HEK293 (cell line): ENCODE measurements around the gene CALCOCO2.

Experiments
- GLI2 ChIP-seq: fragments of 450-650 bp; formaldehyde crosslinking; IDR thresholded peaks from 2 replicates; pipeline ENCODE4; 2017; ENCODE audit warnings: missing biosample characterization, missing genetic modification characterization, low read depth, borderline replicate concordance
- GLIS2 ChIP-seq: fragments of 450-650 bp; formaldehyde crosslinking; IDR thresholded peaks from 2 replicates; pipeline ENCODE4 v1.5.1; 2016; ENCODE audit warnings: missing biosample characterization, missing genetic modification characterization
- KLF9 ChIP-seq: fragments of 450-650 bp; formaldehyde crosslinking; IDR thresholded peaks from 2 replicates; pipeline ENCODE4 v1.5.1; 2016; ENCODE audit warnings: missing biosample characterization, missing genetic modification characterization, low read depth
- MYNN ChIP-seq: fragments of 450-650 bp; formaldehyde crosslinking; IDR thresholded peaks from 2 replicates; pipeline ENCODE4 v1.5.1; 2016; ENCODE audit warnings: missing biosample characterization, missing genetic modification characterization, borderline replicate concordance
- SETDB1 ChIP-seq: IDR thresholded peaks from one replicate; pipeline ENCODE4 v1.6.1; 2017; ENCODE audit warnings: mild to moderate bottlenecking, low read length, moderate library complexity, mixed read lengths; ENCODE audit not compliant: insufficient read length
- SP2 ChIP-seq: fragments of 450-650 bp; formaldehyde crosslinking; IDR thresholded peaks from 2 replicates; pipeline ENCODE4 v1.5.1; 2016; ENCODE audit warnings: missing biosample characterization, missing genetic modification characterization
- SP3 ChIP-seq: fragments of 450-650 bp; formaldehyde crosslinking; IDR thresholded peaks from 2 replicates; pipeline ENCODE4 v1.5.1; 2016; ENCODE audit warnings: missing biosample characterization, missing genetic modification characterization
- ZNF114 ChIP-seq: fragments of 450-650 bp; formaldehyde crosslinking; IDR thresholded peaks from 2 replicates; pipeline ENCODE4 v1.5.0; 2017; ENCODE audit warnings: missing biosample characterization, missing genetic modification characterization
- ZNF16 ChIP-seq: fragments of 450-650 bp; formaldehyde crosslinking; IDR thresholded peaks from 2 replicates; pipeline ENCODE4 v1.5.1; 2016; ENCODE audit warnings: low read depth, missing biosample characterization, missing genetic modification characterization
- ZNF335 ChIP-seq: fragments of 450-650 bp; formaldehyde crosslinking; conservative IDR thresholded peaks from 2 replicates; pipeline ENCODE4 v1.5.1; 2016; ENCODE audit warnings: missing biosample characterization, missing genetic modification characterization
- ZNF341 ChIP-seq: fragments of 450-650 bp; formaldehyde crosslinking; IDR thresholded peaks from 2 replicates; pipeline ENCODE4; 2016; ENCODE audit warnings: low read depth, missing biosample characterization, missing genetic modification characterization
- ZNF423 ChIP-seq: fragments of 450-650 bp; formaldehyde crosslinking; IDR thresholded peaks from 2 replicates; pipeline ENCODE4 v1.5.1; 2016; ENCODE audit warnings: missing biosample characterization, missing genetic modification characterization
- ZNF529 ChIP-seq: fragments of 450-650 bp; formaldehyde crosslinking; IDR thresholded peaks from 2 replicates; pipeline ENCODE4 v1.5.1; 2017; ENCODE audit warnings: missing genetic modification characterization, missing biosample characterization; ENCODE audit not compliant: insufficient replicate concordance
- ZNF610 ChIP-seq: fragments of 450-650 bp; formaldehyde crosslinking; IDR thresholded peaks from 2 replicates; pipeline ENCODE4 v1.5.1; 2016; ENCODE audit warnings: missing biosample characterization, missing genetic modification characterization, borderline replicate concordance
- ZNF658 ChIP-seq: fragments of 450-650 bp; formaldehyde crosslinking; IDR thresholded peaks from 2 replicates; pipeline ENCODE4; 2016; ENCODE audit warnings: missing biosample characterization, missing genetic modification characterization
- ZNF664 ChIP-seq: fragments of 450-650 bp; formaldehyde crosslinking; IDR thresholded peaks from 2 replicates; pipeline ENCODE4 v1.5.1; 2016; ENCODE audit warnings: missing biosample characterization, missing genetic modification characterization
- ZNF777 ChIP-seq: fragments of 450-650 bp; formaldehyde crosslinking; IDR thresholded peaks from 2 replicates; pipeline ENCODE4 v1.5.1; 2017; ENCODE audit warnings: missing biosample characterization, missing genetic modification characterization, borderline replicate concordance
- ZNF791 ChIP-seq: fragments of 450-650 bp; formaldehyde crosslinking; IDR thresholded peaks from 2 replicates; pipeline ENCODE4 v1.5.1; 2016; ENCODE audit warnings: missing biosample characterization, missing genetic modification characterization
- ZNF837 ChIP-seq: fragments of 450-650 bp; formaldehyde crosslinking; IDR thresholded peaks from 2 replicates; pipeline ENCODE4 v1.5.1; 2016; ENCODE audit warnings: missing biosample characterization, missing genetic modification characterization
- ZSCAN16 ChIP-seq: fragments of 450-650 bp; formaldehyde crosslinking; IDR thresholded peaks from 2 replicates; pipeline ENCODE4 v1.5.1; 2016; ENCODE audit warnings: missing biosample characterization, missing genetic modification characterization
- TF ChIP-seq, protein P1 (sequence below): fragments of 450-650 bp; formaldehyde crosslinking; IDR thresholded peaks from 2 replicates; pipeline ENCODE4 v1.5.1; 2016; ENCODE audit warnings: missing biosample characterization, missing genetic modification characterization
- TF ChIP-seq, protein P2 (sequence below): fragments of 450-650 bp; formaldehyde crosslinking; IDR thresholded peaks from 2 replicates; pipeline ENCODE4 v1.5.1; 2016; ENCODE audit warnings: missing biosample characterization, missing genetic modification characterization, low read depth
- TF ChIP-seq, protein P3 (sequence below): fragments of 450-650 bp; formaldehyde crosslinking; IDR thresholded peaks from 2 replicates; pipeline ENCODE4 v1.5.1; 2017; ENCODE audit warnings: missing biosample characterization, missing genetic modification characterization
- TF ChIP-seq, protein P4 (sequence below): fragments of 450-650 bp; formaldehyde crosslinking; IDR thresholded peaks from 2 replicates; pipeline ENCODE4 v1.5.1; 2017; ENCODE audit warnings: missing biosample characterization, mild to moderate bottlenecking, missing genetic modification characterization, moderate library complexity
- TF ChIP-seq, protein P5 (sequence below): fragments of 450-650 bp; formaldehyde crosslinking; IDR thresholded peaks from 2 replicates; pipeline ENCODE4 v1.5.1; 2016; ENCODE audit warnings: missing biosample characterization, missing genetic modification characterization, borderline replicate concordance
- TF ChIP-seq, protein P6 (sequence below): fragments of 450-650 bp; formaldehyde crosslinking; IDR thresholded peaks from 2 replicates; pipeline ENCODE4 v1.5.1; 2017; ENCODE audit warnings: missing biosample characterization, missing genetic modification characterization

CALCOCO2 gene

DNA sequence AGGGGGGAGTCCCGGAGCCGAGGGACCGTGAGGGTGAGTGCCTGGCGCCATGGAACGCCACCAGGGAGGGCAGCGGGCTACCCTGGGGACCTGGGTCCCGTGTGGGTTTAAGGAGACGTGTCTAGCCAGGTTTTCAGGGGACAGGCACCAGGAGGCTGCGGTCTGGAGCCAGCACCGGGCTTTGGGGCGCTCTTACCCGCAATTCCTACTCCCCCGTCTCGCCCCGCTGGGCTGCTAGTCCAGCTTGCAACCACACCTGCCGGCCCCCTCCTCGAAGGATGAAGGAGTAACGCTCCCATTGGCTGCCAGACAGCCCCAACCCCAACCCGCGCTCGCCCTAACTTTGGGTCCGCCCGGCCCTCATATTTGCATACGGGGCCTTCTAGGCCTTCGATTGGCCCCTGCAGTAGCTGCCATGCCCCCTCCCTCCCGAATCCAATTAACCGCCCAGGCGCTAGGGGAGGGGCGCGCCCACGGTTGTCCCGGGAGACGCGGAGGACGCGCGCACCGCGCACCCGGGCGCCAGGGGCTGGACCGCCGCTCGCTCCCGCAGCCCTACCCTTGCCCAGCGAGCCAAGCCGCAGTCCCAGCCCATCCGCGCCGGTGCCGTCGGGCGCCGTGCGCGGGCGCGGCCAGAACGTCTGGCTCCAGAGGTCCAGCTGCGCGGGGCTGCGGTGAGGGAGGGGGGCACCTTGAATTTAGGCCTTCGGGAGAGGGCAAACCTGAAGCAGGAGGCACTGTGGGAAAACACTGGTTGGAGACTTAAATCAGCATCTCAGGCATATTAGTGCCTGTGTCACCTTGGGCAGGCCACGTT, 13.9 kb upstream of the CALCOCO2 start, which contains the start of gene TTLL6 (continued):
- TF ChIP-seq KLF9 (tag by site-specific recombination): no peak
- TF ChIP-seq ZSCAN16 (tag by site-specific recombination): no peak
- TF ChIP-seq GLI2 (tag by site-specific recombination): no peak
- TF ChIP-seq ZNF791: no peak
- peak; percentile 82 for TF ChIP-seq SP3 (tag by site-specific recombination)
- peak; percentile 92 for TF ChIP-seq SP2 (tag by site-specific recombination)
- TF ChIP-seq ZNF777: peak; percentile 87; the same call in 1 of the 2 replicates
- TF ChIP-seq SETDB1: no peak
- no peak for TF ChIP-seq ZNF837 (tag by site-specific recombination)
- TF ChIP-seq, protein P1, sequence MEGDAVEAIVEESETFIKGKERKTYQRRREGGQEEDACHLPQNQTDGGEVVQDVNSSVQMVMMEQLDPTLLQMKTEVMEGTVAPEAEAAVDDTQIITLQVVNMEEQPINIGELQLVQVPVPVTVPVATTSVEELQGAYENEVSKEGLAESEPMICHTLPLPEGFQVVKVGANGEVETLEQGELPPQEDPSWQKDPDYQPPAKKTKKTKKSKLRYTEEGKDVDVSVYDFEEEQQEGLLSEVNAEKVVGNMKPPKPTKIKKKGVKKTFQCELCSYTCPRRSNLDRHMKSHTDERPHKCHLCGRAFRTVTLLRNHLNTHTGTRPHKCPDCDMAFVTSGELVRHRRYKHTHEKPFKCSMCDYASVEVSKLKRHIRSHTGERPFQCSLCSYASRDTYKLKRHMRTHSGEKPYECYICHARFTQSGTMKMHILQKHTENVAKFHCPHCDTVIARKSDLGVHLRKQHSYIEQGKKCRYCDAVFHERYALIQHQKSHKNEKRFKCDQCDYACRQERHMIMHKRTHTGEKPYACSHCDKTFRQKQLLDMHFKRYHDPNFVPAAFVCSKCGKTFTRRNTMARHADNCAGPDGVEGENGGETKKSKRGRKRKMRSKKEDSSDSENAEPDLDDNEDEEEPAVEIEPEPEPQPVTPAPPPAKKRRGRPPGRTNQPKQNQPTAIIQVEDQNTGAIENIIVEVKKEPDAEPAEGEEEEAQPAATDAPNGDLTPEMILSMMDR (tag by site-specific recombination): peak; percentile 44; the same call in 1 of the 2 replicates
- TF ChIP-seq ZNF664 (tag by site-specific recombination): no peak
- peak; percentile 99 for TF ChIP-seq ZNF341 (tag by site-specific recombination)
- TF ChIP-seq, protein P2, sequence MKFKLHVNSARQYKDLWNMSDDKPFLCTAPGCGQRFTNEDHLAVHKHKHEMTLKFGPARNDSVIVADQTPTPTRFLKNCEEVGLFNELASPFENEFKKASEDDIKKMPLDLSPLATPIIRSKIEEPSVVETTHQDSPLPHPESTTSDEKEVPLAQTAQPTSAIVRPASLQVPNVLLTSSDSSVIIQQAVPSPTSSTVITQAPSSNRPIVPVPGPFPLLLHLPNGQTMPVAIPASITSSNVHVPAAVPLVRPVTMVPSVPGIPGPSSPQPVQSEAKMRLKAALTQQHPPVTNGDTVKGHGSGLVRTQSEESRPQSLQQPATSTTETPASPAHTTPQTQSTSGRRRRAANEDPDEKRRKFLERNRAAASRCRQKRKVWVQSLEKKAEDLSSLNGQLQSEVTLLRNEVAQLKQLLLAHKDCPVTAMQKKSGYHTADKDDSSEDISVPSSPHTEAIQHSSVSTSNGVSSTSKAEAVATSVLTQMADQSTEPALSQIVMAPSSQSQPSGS (tag by site-specific recombination): no peak
- TF ChIP-seq ZNF16: no peak
- peak; percentile 93 for TF ChIP-seq GLIS2 (tag by site-specific recombination)
- TF ChIP-seq, protein P3, sequence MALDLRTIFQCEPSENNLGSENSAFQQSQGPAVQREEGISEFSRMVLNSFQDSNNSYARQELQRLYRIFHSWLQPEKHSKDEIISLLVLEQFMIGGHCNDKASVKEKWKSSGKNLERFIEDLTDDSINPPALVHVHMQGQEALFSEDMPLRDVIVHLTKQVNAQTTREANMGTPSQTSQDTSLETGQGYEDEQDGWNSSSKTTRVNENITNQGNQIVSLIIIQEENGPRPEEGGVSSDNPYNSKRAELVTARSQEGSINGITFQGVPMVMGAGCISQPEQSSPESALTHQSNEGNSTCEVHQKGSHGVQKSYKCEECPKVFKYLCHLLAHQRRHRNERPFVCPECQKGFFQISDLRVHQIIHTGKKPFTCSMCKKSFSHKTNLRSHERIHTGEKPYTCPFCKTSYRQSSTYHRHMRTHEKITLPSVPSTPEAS (tag by site-specific recombination): no peak
- TF ChIP-seq, protein P4, sequence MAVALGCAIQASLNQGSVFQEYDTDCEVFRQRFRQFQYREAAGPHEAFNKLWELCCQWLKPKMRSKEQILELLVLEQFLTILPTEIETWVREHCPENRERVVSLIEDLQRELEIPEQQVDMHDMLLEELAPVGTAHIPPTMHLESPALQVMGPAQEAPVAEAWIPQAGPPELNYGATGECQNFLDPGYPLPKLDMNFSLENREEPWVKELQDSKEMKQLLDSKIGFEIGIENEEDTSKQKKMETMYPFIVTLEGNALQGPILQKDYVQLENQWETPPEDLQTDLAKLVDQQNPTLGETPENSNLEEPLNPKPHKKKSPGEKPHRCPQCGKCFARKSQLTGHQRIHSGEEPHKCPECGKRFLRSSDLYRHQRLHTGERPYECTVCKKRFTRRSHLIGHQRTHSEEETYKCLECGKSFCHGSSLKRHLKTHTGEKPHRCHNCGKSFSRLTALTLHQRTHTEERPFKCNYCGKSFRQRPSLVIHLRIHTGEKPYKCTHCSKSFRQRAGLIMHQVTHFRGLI (tag by site-specific recombination): peak; percentile 93
- TF ChIP-seq ZNF529 (tag by site-specific recombination): no peak
- TF ChIP-seq, protein P5, sequence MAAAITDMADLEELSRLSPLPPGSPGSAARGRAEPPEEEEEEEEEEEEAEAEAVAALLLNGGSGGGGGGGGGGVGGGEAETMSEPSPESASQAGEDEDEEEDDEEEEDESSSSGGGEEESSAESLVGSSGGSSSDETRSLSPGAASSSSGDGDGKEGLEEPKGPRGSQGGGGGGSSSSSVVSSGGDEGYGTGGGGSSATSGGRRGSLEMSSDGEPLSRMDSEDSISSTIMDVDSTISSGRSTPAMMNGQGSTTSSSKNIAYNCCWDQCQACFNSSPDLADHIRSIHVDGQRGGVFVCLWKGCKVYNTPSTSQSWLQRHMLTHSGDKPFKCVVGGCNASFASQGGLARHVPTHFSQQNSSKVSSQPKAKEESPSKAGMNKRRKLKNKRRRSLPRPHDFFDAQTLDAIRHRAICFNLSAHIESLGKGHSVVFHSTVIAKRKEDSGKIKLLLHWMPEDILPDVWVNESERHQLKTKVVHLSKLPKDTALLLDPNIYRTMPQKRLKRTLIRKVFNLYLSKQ (tag by site-specific recombination): no peak
- TF ChIP-seq ZNF114: no peak
- no peak for TF ChIP-seq MYNN (tag by site-specific recombination)
- TF ChIP-seq, protein P6, sequence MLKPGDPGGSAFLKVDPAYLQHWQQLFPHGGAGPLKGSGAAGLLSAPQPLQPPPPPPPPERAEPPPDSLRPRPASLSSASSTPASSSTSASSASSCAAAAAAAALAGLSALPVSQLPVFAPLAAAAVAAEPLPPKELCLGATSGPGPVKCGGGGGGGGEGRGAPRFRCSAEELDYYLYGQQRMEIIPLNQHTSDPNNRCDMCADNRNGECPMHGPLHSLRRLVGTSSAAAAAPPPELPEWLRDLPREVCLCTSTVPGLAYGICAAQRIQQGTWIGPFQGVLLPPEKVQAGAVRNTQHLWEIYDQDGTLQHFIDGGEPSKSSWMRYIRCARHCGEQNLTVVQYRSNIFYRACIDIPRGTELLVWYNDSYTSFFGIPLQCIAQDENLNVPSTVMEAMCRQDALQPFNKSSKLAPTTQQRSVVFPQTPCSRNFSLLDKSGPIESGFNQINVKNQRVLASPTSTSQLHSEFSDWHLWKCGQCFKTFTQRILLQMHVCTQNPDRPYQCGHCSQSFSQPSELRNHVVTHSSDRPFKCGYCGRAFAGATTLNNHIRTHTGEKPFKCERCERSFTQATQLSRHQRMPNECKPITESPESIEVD (tag by site-specific recombination): no peak
- peak; percentile 78 for TF ChIP-seq ZNF335 (tag by site-specific recombination)
- 0 out of 2 replicates have a peak, but pooled peaks have one; percentile 17 for TF ChIP-seq ZNF423 (tag by site-specific recombination)
- TF ChIP-seq ZNF658 (tag by site-specific recombination): no peak
- TF ChIP-seq ZNF610 (tag by site-specific recombination): no peak
